Fibroblast of lung (primary cell): ENCODE measurements around the gene GNG5. TPM values are rescaled to one million over a fixed set of nuclear protein-coding genes. Genes with fewer than 3 reads are reported as not detected.

Experiments used
- DNase-seq, 2 donors: peaks; one replicate each; pipeline versions ENCODE4 v3.0.0 to v3.0.0-alpha.2; 2010; ENCODE audit warnings: low read depth in 2 of 2
- H2AFZ ChIP-seq: 2 replicates; pipeline ENCODE4 v1.5.1; 2012; ENCODE audit warnings: low read length, control low read depth, inconsistent platforms
- H3K27ac ChIP-seq: 2 replicates; pipeline ENCODE4 v1.5.1; 2011; ENCODE audit warnings: low read length, control low read depth; ENCODE audit not compliant: insufficient read depth
- H3K27me3 ChIP-seq: 2 replicates; pipeline ENCODE4 v1.5.1; 2011; ENCODE audit warnings: mild to moderate bottlenecking, low read length; ENCODE audit not compliant: control insufficient read depth, insufficient read depth
- H3K36me3 ChIP-seq: 2 replicates; pipeline ENCODE4 v1.5.1; 2011; ENCODE audit warnings: low read length; ENCODE audit not compliant: control insufficient read depth, insufficient read depth
- H3K4me1 ChIP-seq: 2 replicates; pipeline ENCODE4 v1.5.1; 2011; ENCODE audit warnings: low read length; ENCODE audit not compliant: control insufficient read depth, insufficient read depth; ENCODE audit errors: extremely low read depth
- H3K4me2 ChIP-seq: 2 replicates; pipeline ENCODE4 v1.5.1; 2011; ENCODE audit warnings: low read length, control low read depth; ENCODE audit not compliant: insufficient read depth; ENCODE audit errors: extremely low read depth
- H3K4me3 ChIP-seq, 4 experiments: fragments of 200-600 bp in 1 of 4; sonication (generic) in 1 of 4; replicated peaks in 1 of 4; 2 replicates each; pipeline ENCODE4 v1.5.1; 2011 to 2016; ENCODE audit warnings: low read length in 4 of 4, low read depth in 3 of 4, mild to moderate bottlenecking in 3 of 4, control low read depth in 2 of 4, inconsistent platforms in 1 of 4, mixed read lengths in 1 of 4; ENCODE audit not compliant: insufficient read depth in 1 of 4; ENCODE audit errors: control extremely low read depth in 1 of 4
- H3K79me2 ChIP-seq: 2 replicates; pipeline ENCODE4 v1.5.1; 2012; ENCODE audit warnings: mild to moderate bottlenecking, low read length, inconsistent platforms; ENCODE audit not compliant: control insufficient read depth, insufficient read depth
- H3K9ac ChIP-seq: 2 replicates; pipeline ENCODE4 v1.5.1; 2011; ENCODE audit warnings: mild to moderate bottlenecking, low read length, control low read depth; ENCODE audit not compliant: insufficient read depth
- H3K9me3 ChIP-seq: 2 replicates; pipeline ENCODE4 v1.5.1; 2012; ENCODE audit warnings: low read depth, low read length; ENCODE audit not compliant: control insufficient read depth, insufficient read depth
- H4K20me1 ChIP-seq: 2 replicates; pipeline ENCODE4 v1.5.1; 2011; ENCODE audit warnings: low read length; ENCODE audit not compliant: control insufficient read depth, insufficient read depth; ENCODE audit errors: extremely low read depth
- CTCF ChIP-seq, 2 donors: IDR thresholded peaks in 1 of 2; conservative IDR thresholded peaks in 1 of 2; 1 replicate in 1 of 2; 2 replicates in 1 of 2; pipeline ENCODE4 v1.5.1; 2011 to 2012; ENCODE audit warnings: low read length in 2 of 2, control low read depth in 1 of 2, inconsistent platforms in 1 of 2, low read depth in 1 of 2, mild to moderate bottlenecking in 1 of 2
- EZH2 ChIP-seq: IDR thresholded peaks from 2 replicates; pipeline ENCODE4 v1.5.1; 2012; ENCODE audit warnings: low read length, control low read depth, mild to moderate bottlenecking; ENCODE audit errors: missing control alignments
- polyA plus RNA-seq, 2 donors: library from polyadenylated mRNA; depleted of rRNA in 1 of 2; stranded (reverse) in 1 of 2; unstranded in 1 of 2; fragments of >200 nt; gene quantifications; 2 replicates each; pipeline ENCODE4 v1.2.1, GENCODE V29; 2011 to 2012; ENCODE audit warnings: missing spikeins in 1 of 2
- total RNA-seq: library from RNA; depleted of rRNA; stranded (reverse); fragments of >200 nt; gene quantifications from 2 replicates; pipeline ENCODE4 v1.2.1, GENCODE V29; 2014

The GNG5 gene
- total and polyA plus RNA-seq, 2 donors (not counting 1 experiment from before 2014, with no cell fraction given), result 13.7 to 59.4 TPM

GRCh38 chr1:84506729-84507453 is 510 bp upstream of the GNG5 start:
- no peak for TF ChIP-seq EZH2
- TF ChIP-seq CTCF (conservative IDR thresholded peaks at IDR 0.05 in 1 of 2, IDR thresholded peaks at IDR 0.05 in 1 of 2; ENCODE audit: low read depth in 1 of 2, low read length in 2 of 2), result no peak
- H3K4me1 ChIP-seq, result no peaks in the 10 kb centered on the region
- peaks cover 38% of the 10 kb centered on the region for H3K79me2 ChIP-seq
- peak overlapping the region; percentile 65 for H3K4me2 ChIP-seq
- H2AFZ ChIP-seq, result no peak overlapping the region
- H3K9ac ChIP-seq, result no peak overlapping the region
- no peaks in the 10 kb centered on the region for H3K9me3 ChIP-seq
- DNase-seq, result no peak
- no peaks in the 10 kb centered on the region for H3K36me3 ChIP-seq
- H3K4me3 ChIP-seq, result peak overlapping the region; percentile 45 to 94 (median 78)
- H3K27ac ChIP-seq, result peak overlapping the region; percentile 94
- H4K20me1 ChIP-seq, result no peaks in the 10 kb centered on the region
- H3K27me3 ChIP-seq, result no peaks in the 10 kb centered on the region

GRCh38 chr1:84505493-84506001 is 834 bp downstream of the GNG5 start:
- H2AFZ ChIP-seq, result peak overlapping the region; percentile 68
- peak in 1 of 2 donors; percentile 66 for DNase-seq
- H3K9me3 ChIP-seq, result no peaks in the 10 kb centered on the region
- no peaks in the 10 kb centered on the region for H3K27me3 ChIP-seq
- H3K79me2 ChIP-seq, result peaks cover 50% of the 10 kb centered on the region
- peak overlapping the region; percentile 92 for H3K9ac ChIP-seq
- H3K4me3 ChIP-seq, result peak overlapping the region; percentile 86 to 96 (median 90)
- H4K20me1 ChIP-seq, result no peaks in the 10 kb centered on the region
- no peaks in the 10 kb centered on the region for H3K36me3 ChIP-seq
- TF ChIP-seq EZH2 (no peak), CTCF (conservative IDR thresholded peaks at IDR 0.05 in 1 of 2, IDR thresholded peaks at IDR 0.05 in 1 of 2; ENCODE audit: low read depth in 1 of 2, low read length in 2 of 2) (no peak)
- H3K4me2 ChIP-seq, result peak overlapping the region; percentile 83
- H3K27ac ChIP-seq, result peak overlapping the region; percentile 94
- no peaks in the 10 kb centered on the region for H3K4me1 ChIP-seq

- Histone ChIP-seq H3K4me3 (peak overlapping the region; percentile 86 to 96 (median 90)), H4K20me1 (no peaks in the 10 kb centered on the region), H3K79me2 (peaks cover 56% of the 10 kb centered on the region), H3K9me3 (no peaks in the 10 kb centered on the region), H3K27me3 (no peaks in the 10 kb centered on the region), H3K36me3 (no peaks in the 10 kb centered on the region), H3K9ac (peak overlapping the region; percentile 92), H3K27ac (peak overlapping the region; percentile 94), H3K4me2 (peak overlapping the region; percentile 83), H3K4me1 (no peaks in the 10 kb centered on the region), H2AFZ (no peak overlapping the region)
- TF ChIP-seq CTCF (conservative IDR thresholded peaks at IDR 0.05 in 1 of 2, IDR thresholded peaks at IDR 0.05 in 1 of 2; ENCODE audit: low read depth in 1 of 2, low read length in 2 of 2), result peak; percentile 24 to 27
- TF ChIP-seq EZH2, result no peak
- peak; percentile 68 to 90 for DNase-seq
Observed at GRCh38 chr1:84504580-84505492, 1.5 kb downstream of the GNG5 start.
